OCI-LY7 (cell line): Measurements from ENCODE around the gene ANKRD63. TPM values are rescaled to one million over a fixed set of nuclear protein-coding genes. Genes with fewer than 3 reads are reported as not detected.

Experiments used
- BruUV-seq: library from RNA; stranded (reverse); fragments of 400-500 nt; replicated peaks from 2 replicates; lab custom pipeline; 2021; lab: Mats Ljungman, UMichigan
- CTCF ChIA-PET: fragments of 300-600 bp; sonication (Branson Sonifier 250); formaldehyde crosslinking; loops from one replicate; lab custom pipeline; 2022; ENCODE audit warnings: antibody characterized with exemption; ENCODE audit not compliant: unreplicated experiment; lab: Charles Lee
- POLR2A ChIA-PET: fragments of 300-600 bp; sonication (Branson Sonifier 250); formaldehyde crosslinking; loops from one replicate; lab custom pipeline; 2022; ENCODE audit warnings: antibody characterized with exemption; lab: Charles Lee
- DNase-seq: peaks from one replicate; pipeline ENCODE4 v3.0.0-alpha.2; 2015; ENCODE audit warnings: low spot score
- H2AFZ ChIP-seq: fragments of 200-600 bp; sonication (generic), shearing (Covaris generic); 2 replicates; pipeline ENCODE4 v1.6.1; 2014; ENCODE audit warnings: mild to moderate bottlenecking, antibody characterized with exemption, low read length, moderate library complexity
- H3K27ac ChIP-seq: fragments of 200-600 bp; sonication (generic); 2 replicates; pipeline ENCODE4 v1.5.1; 2014; ENCODE audit warnings: mixed run types, low read depth, mild to moderate bottlenecking, moderate library complexity, low read length, inconsistent platforms; ENCODE audit not compliant: poor library complexity, severe bottlenecking
- H3K36me3 ChIP-seq: fragments of 200-600 bp; sonication (generic); 2 replicates; pipeline ENCODE4 v1.6.1; 2014; ENCODE audit warnings: mild to moderate bottlenecking, antibody characterized with exemption, low read length, moderate library complexity, mixed read lengths; ENCODE audit not compliant: insufficient read depth
- H3K4me1 ChIP-seq: fragments of 200-600 bp; sonication (generic); 2 replicates; pipeline ENCODE4 v1.5.1; 2014; ENCODE audit warnings: mild to moderate bottlenecking, low read length; ENCODE audit not compliant: insufficient read depth, poor library complexity, severe bottlenecking
- H3K4me2 ChIP-seq: fragments of 200-600 bp; sonication (generic); 2 replicates; pipeline ENCODE4 v1.6.1; 2014; ENCODE audit warnings: mild to moderate bottlenecking, low read length
- H3K4me3 ChIP-seq: fragments of 200-600 bp; sonication (generic); 2 replicates; pipeline ENCODE4 v1.5.1; 2014; ENCODE audit warnings: mild to moderate bottlenecking, low read depth, low read length; ENCODE audit not compliant: poor library complexity, severe bottlenecking
- H3K79me2 ChIP-seq: fragments of 200-600 bp; sonication (generic); 2 replicates; pipeline ENCODE4 v1.6.1; 2016; ENCODE audit warnings: low read depth, mild to moderate bottlenecking, low read length, moderate library complexity, mixed read lengths; ENCODE audit not compliant: insufficient read depth
- H3K9me2 ChIP-seq: fragments of 200-600 bp; sonication (generic); 2 replicates; pipeline ENCODE4 v1.6.1; 2016; ENCODE audit warnings: mild to moderate bottlenecking, low read length, mixed read lengths; ENCODE audit not compliant: insufficient read depth
- H3K9me3 ChIP-seq: fragments of 200-600 bp; sonication (generic); 2 replicates; pipeline ENCODE4 v1.6.1; 2014; ENCODE audit warnings: mild to moderate bottlenecking, mixed run types, low read length, mixed read lengths
- H4K20me1 ChIP-seq: fragments of 200-600 bp; sonication (generic); 2 replicates; pipeline ENCODE4 v1.6.1; 2014; ENCODE audit warnings: mild to moderate bottlenecking, antibody characterized with exemption, low read length, moderate library complexity, mixed read lengths; ENCODE audit not compliant: insufficient read depth
- EZH2phosphoT487 ChIP-seq: fragments of 200-600 bp; sonication (generic); IDR thresholded peaks from 2 replicates; pipeline ENCODE4 v1.6.1; 2018; ENCODE audit warnings: low read depth, borderline replicate concordance, mild to moderate bottlenecking, mixed run types, antibody characterized with exemption, low read length, moderate library complexity, mixed read lengths
- intact Hi-C: fragments of 100-400 bp; cut with micrococcal nuclease; formaldehyde crosslinking; loops from one replicate; pipeline ENCODE4 v1.10.0; 2022; ENCODE audit not compliant: unreplicated experiment
- total RNA-seq, 2 experiments: library from RNA; depleted of rRNA in 1 of 2; stranded (reverse); fragments of >200 nt in 1 of 2; shearing (Covaris generic) in 1 of 2; gene quantifications; 2 replicates each; pipeline ENCODE4 v1.2.3, GENCODE V29; 2014 to 2022
- TF ChIP-seq, protein P1 (sequence below): fragments of 200-600 bp; sonication (generic); conservative IDR thresholded peaks from 2 replicates; pipeline ENCODE4 v1.5.1; 2014; ENCODE audit warnings: mild to moderate bottlenecking, antibody characterized with exemption, low read length, moderate library complexity, mixed read lengths

Gene ANKRD63
- total RNA-seq, 2 experiments from 2014 or later = not detected

- ChIA-PET POLR2A (no interaction called here), CTCF (no interaction called here)
- Histone ChIP-seq H3K9me3 (peaks cover 5% of the 10 kb centered on the region), H4K20me1 (no peaks in the 10 kb centered on the region), H3K79me2 (no peaks in the 10 kb centered on the region), H3K27ac (no peak overlapping the region), H3K9me2 (no peaks in the 10 kb centered on the region), H3K4me3 (no peak overlapping the region), H3K4me2 (no peak overlapping the region), H3K36me3 (no peaks in the 10 kb centered on the region), H3K4me1 (no peaks in the 10 kb centered on the region), H2AFZ (no peak overlapping the region)
- intact Hi-C loops = no loop called here
- TF ChIP-seq, protein P1, sequence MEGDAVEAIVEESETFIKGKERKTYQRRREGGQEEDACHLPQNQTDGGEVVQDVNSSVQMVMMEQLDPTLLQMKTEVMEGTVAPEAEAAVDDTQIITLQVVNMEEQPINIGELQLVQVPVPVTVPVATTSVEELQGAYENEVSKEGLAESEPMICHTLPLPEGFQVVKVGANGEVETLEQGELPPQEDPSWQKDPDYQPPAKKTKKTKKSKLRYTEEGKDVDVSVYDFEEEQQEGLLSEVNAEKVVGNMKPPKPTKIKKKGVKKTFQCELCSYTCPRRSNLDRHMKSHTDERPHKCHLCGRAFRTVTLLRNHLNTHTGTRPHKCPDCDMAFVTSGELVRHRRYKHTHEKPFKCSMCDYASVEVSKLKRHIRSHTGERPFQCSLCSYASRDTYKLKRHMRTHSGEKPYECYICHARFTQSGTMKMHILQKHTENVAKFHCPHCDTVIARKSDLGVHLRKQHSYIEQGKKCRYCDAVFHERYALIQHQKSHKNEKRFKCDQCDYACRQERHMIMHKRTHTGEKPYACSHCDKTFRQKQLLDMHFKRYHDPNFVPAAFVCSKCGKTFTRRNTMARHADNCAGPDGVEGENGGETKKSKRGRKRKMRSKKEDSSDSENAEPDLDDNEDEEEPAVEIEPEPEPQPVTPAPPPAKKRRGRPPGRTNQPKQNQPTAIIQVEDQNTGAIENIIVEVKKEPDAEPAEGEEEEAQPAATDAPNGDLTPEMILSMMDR = no peak
- no peak for TF ChIP-seq EZH2phosphoT487
- no peak for DNase-seq
- BruUV-seq = no TSS peak
Observed at GRCh38 chr15:40305281-40305680, 22.4 kb upstream of the ANKRD63 start.

GRCh38 chr15:40303576-40303975, 20.7 kb upstream of the ANKRD63 start:
- no peaks in the 10 kb centered on the region for H3K79me2 ChIP-seq
- H3K9me3 ChIP-seq = peaks cover 6% of the 10 kb centered on the region
- no peaks in the 10 kb centered on the region for H3K9me2 ChIP-seq
- no peak overlapping the region for H3K4me2 ChIP-seq
- CTCF ChIA-PET = interaction anchor here (1.2 kb wide), 1 partner anchor 72 kb away, joined by 3 read pairs; no protein-coding TSS in a partner anchor
- BruUV-seq = no TSS peak
- H3K4me1 ChIP-seq = no peaks in the 10 kb centered on the region
- no peaks in the 10 kb centered on the region for H4K20me1 ChIP-seq
- no peak overlapping the region for H3K4me3 ChIP-seq
- no peak overlapping the region for H2AFZ ChIP-seq
- no peak for DNase-seq
- no peak overlapping the region for H3K27ac ChIP-seq
- TF ChIP-seq EZH2phosphoT487 = no peak
- no peaks in the 10 kb centered on the region for H3K36me3 ChIP-seq
- POLR2A ChIA-PET = interaction anchor here (1.2 kb wide), 1 partner anchor 11 kb away, joined by 3 read pairs; no protein-coding TSS in a partner anchor
- intact Hi-C loops = no loop called here

- H3K4me2 ChIP-seq = no peak overlapping the region
- H3K9me2 ChIP-seq = no peaks in the 10 kb centered on the region
- TF ChIP-seq EZH2phosphoT487 = no peak
- TF ChIP-seq, protein P1 = no peak
- peaks cover 6% of the 10 kb centered on the region for H3K9me3 ChIP-seq
- CTCF ChIA-PET = no interaction called here
- no peaks in the 10 kb centered on the region for H3K36me3 ChIP-seq
- H3K4me1 ChIP-seq = no peaks in the 10 kb centered on the region
- no peak overlapping the region for H3K4me3 ChIP-seq
- H3K27ac ChIP-seq = no peak overlapping the region
- H3K79me2 ChIP-seq = no peaks in the 10 kb centered on the region
- POLR2A ChIA-PET = interaction anchor here (1.2 kb wide), 1 partner anchor 10 kb away, joined by 3 read pairs; no protein-coding TSS in a partner anchor
- no peak for DNase-seq
- H4K20me1 ChIP-seq = no peaks in the 10 kb centered on the region
- BruUV-seq = no TSS peak
- no peak overlapping the region for H2AFZ ChIP-seq
- intact Hi-C loops = no loop called here
Observed at GRCh38 chr15:40302981-40303380, 20.1 kb upstream of the ANKRD63 start.
